Endothelial cell of umbilical vein (primary cell): ENCODE results near the gene LRRTM3. TPM values are rescaled to one million over a fixed set of nuclear protein-coding genes. Genes with fewer than 3 reads are reported as not detected.

ENCODE experiments used
- BruUV-seq: library from RNA; stranded (reverse); fragments of 400-500 nt; replicated peaks from 2 replicates; lab custom pipeline; 2021; lab: Mats Ljungman, UMichigan
- CTCF ChIA-PET: fragments of 300-600, 350-600 bp; sonication (Branson Sonifier 250); formaldehyde crosslinking; loops from one replicate; lab custom pipeline; 2021; ENCODE audit warnings: antibody characterized with exemption, inconsistent platforms; lab: Charles Lee
- POLR2A ChIA-PET: fragments of 300-600, 350-600 bp; sonication (Branson Sonifier 250); formaldehyde crosslinking; loops from one replicate; lab custom pipeline; 2021; ENCODE audit warnings: antibody characterized with exemption, inconsistent platforms; lab: Charles Lee
- DNase-seq: peaks from one replicate; pipeline ENCODE4 v3.0.0-alpha.2; 2011; ENCODE audit warnings: low read depth, low spot score
- FAIRE-seq: peaks from 2 replicates; lab custom pipeline; 2011; peaks lifted over from hg19 to GRCh38; lab: Jason Lieb, UNC
- H2AFZ ChIP-seq: 2 replicates; pipeline ENCODE4 v1.6.0; 2012; ENCODE audit warnings: low read depth, low read length, control low read depth, inconsistent platforms
- H3K27ac ChIP-seq: 2 replicates; pipeline ENCODE4 v1.5.1; 2011; ENCODE audit warnings: low read depth, mild to moderate bottlenecking, control low read depth, low read length, moderate library complexity; ENCODE audit not compliant: insufficient read depth
- H3K27me3 ChIP-seq, 2 experiments: 2 replicates each; pipeline versions ENCODE4 v1.6.0 to v1.6.1; 2011; ENCODE audit warnings: low read length in 2 of 2, mixed read lengths in 1 of 2; ENCODE audit not compliant: control insufficient read depth in 2 of 2, insufficient read depth in 2 of 2
- H3K36me3 ChIP-seq, 2 experiments: 2 replicates in 1 of 2; 3 replicates in 1 of 2; pipeline ENCODE4 v1.5.1; 2011; ENCODE audit warnings: low read length in 2 of 2, mild to moderate bottlenecking in 1 of 2, moderate library complexity in 1 of 2; ENCODE audit not compliant: control insufficient read depth in 2 of 2, insufficient read depth in 2 of 2; ENCODE audit errors: extremely low read depth in 1 of 2
- H3K4me1 ChIP-seq: 3 replicates; pipeline ENCODE4 v1.5.1; 2011; ENCODE audit warnings: mild to moderate bottlenecking, low read length; ENCODE audit not compliant: control insufficient read depth, insufficient read depth; ENCODE audit errors: extremely low read depth
- H3K4me2 ChIP-seq: 2 replicates; pipeline ENCODE4 v1.6.1; 2011; ENCODE audit warnings: low read length, control low read depth, mixed read lengths; ENCODE audit not compliant: insufficient read depth
- H3K4me3 ChIP-seq, 3 experiments: fragments of 200-600 bp in 1 of 3; sonication (generic), shearing (Covaris generic) in 1 of 3; replicated peaks in 1 of 3; 2 replicates each; pipeline ENCODE4 v1.5.1; 2011 to 2016; ENCODE audit warnings: control low read depth in 3 of 3, low read length in 3 of 3, mild to moderate bottlenecking in 2 of 3, inconsistent platforms in 1 of 3, low read depth in 1 of 3, moderate library complexity in 1 of 3; ENCODE audit not compliant: insufficient read depth in 1 of 3
- H3K79me2 ChIP-seq: 2 replicates; pipeline ENCODE4 v1.6.0; 2012; ENCODE audit warnings: low read length, inconsistent platforms; ENCODE audit not compliant: control insufficient read depth, insufficient read depth
- H3K9ac ChIP-seq: replicated peaks from 2 replicates; pipeline ENCODE3; 2011; ENCODE audit warnings: low read length, control low read depth; ENCODE audit not compliant: insufficient read depth; ENCODE audit errors: extremely low read depth
- H3K9me1 ChIP-seq: replicated peaks from 3 replicates; pipeline ENCODE4 v1.6.0; 2011; ENCODE audit warnings: mild to moderate bottlenecking, low read length; ENCODE audit not compliant: control insufficient read depth, insufficient read depth; ENCODE audit errors: extremely low read depth
- H3K9me3 ChIP-seq: replicated peaks from 2 replicates; pipeline ENCODE4 v1.5.1; 2012; ENCODE audit warnings: low read length, inconsistent platforms; ENCODE audit not compliant: control insufficient read depth, insufficient read depth
- H4K20me1 ChIP-seq: replicated peaks from 2 replicates; pipeline ENCODE3; 2011; ENCODE audit warnings: mild to moderate bottlenecking, low read length; ENCODE audit not compliant: control insufficient read depth, insufficient read depth; ENCODE audit errors: extremely low read depth
- EZH2 ChIP-seq: IDR thresholded peaks from 2 replicates; pipeline ENCODE4 v1.6.1; 2012; ENCODE audit warnings: borderline replicate concordance, low read depth, mild to moderate bottlenecking, moderate library complexity, low read length, inconsistent platforms; ENCODE audit not compliant: severe bottlenecking
- FOS ChIP-seq: IDR thresholded peaks from 2 replicates; pipeline ENCODE4 v1.6.1; 2011; ENCODE audit warnings: mild to moderate bottlenecking, low read length, moderate library complexity, borderline replicate concordance; ENCODE audit not compliant: insufficient read depth
- GATA2 ChIP-seq: IDR thresholded peaks from 2 replicates; pipeline ENCODE4 v1.7.0; 2011; ENCODE audit warnings: low read depth, mild to moderate bottlenecking, moderate library complexity, mixed read lengths, low read length; ENCODE audit not compliant: insufficient read length, insufficient read depth
- JUN ChIP-seq: IDR thresholded peaks from 2 replicates; pipeline ENCODE4 v1.6.1; 2011; ENCODE audit warnings: borderline replicate concordance, low read depth; ENCODE audit not compliant: insufficient read length, insufficient read depth
- MYC ChIP-seq: IDR thresholded peaks from one replicate; pipeline ENCODE4 v1.6.1; 2011; ENCODE audit warnings: mild to moderate bottlenecking, low read depth, low read length
- POLR2A ChIP-seq: IDR thresholded peaks from 2 replicates; pipeline ENCODE4 v1.6.1; 2012; ENCODE audit warnings: low read depth, mild to moderate bottlenecking, control low read depth, low read length
- POLR2AphosphoS5 ChIP-seq: IDR thresholded peaks from 2 replicates; pipeline ENCODE4 v1.6.1; 2012; ENCODE audit warnings: low read depth, mild to moderate bottlenecking, control low read depth, low read length, moderate library complexity; ENCODE audit not compliant: insufficient read depth
- dilution Hi-C: fragments of 300-500 bp; cut with MboI; formaldehyde crosslinking; loops from one replicate; pipeline ENCODE4 v1.15.0; 2019; ENCODE audit warnings: low sequenced_read_pairs; ENCODE audit not compliant: extremely low pct_ligation_motif_present
- intact Hi-C: fragments of 100-400 bp; cut with micrococcal nuclease; formaldehyde crosslinking; loops from one replicate; pipeline ENCODE4 v1.10.0; 2022
- polyA plus RNA-seq, 4 experiments: library from polyadenylated mRNA; depleted of rRNA in 3 of 4; stranded (reverse) in 3 of 4; unstranded in 1 of 4; fragments of >200 nt; gene quantifications; 2 replicates each; pipeline versions ENCODE4 v1.2.1 to v1.2.3, GENCODE V29; 2011 to 2012; ENCODE audit warnings: missing spikeins in 1 of 4
- total RNA-seq: library from RNA; stranded (reverse); gene quantifications from 2 replicates; pipeline ENCODE4 v1.2.3, GENCODE V29; 2021
- TF ChIP-seq, protein P1 (sequence below), 2 donors: IDR thresholded peaks; 1 replicate in 1 of 2; 2 replicates in 1 of 2; pipeline ENCODE4 v1.5.1; 2011; ENCODE audit warnings: low read length in 2 of 2, mild to moderate bottlenecking in 2 of 2, moderate library complexity in 2 of 2, control low read depth in 1 of 2, inconsistent platforms in 1 of 2, low read depth in 1 of 2; ENCODE audit not compliant: insufficient read depth in 1 of 2; ENCODE audit errors: extremely low read depth in 1 of 2
- TF ChIP-seq, protein P2 (sequence below): IDR thresholded peaks from 2 replicates; pipeline ENCODE4 v1.6.1; 2011; ENCODE audit not compliant: insufficient read depth, insufficient read length

The LRRTM3 gene
- total and polyA plus RNA-seq, 2 donors (not counting 3 experiments of a cell fraction or from before 2014, with no cell fraction given), result not detected

DNA sequence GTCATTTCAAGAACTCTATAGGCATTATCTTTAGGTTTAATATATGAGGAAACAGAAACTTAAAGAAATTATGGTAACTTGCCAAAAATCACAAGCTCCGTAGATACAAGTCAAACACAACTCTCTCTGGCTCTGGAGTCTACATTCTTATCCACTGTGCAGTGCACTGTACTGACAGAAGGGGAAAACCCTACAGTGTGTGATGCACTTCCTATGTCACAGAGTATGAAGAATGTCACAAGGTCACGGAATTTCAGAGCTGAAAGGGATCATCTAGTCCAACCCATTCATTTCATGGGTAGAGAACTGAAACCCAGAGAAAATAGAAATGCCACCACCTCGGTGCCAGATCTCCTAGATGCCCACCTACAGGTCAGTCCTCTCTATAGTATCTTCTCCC lies 86.1 kb downstream of the LRRTM3 start:
- H3K4me2 ChIP-seq, result no peak overlapping the region
- no peak overlapping the region for H3K4me3 ChIP-seq
- DNase-seq (no peak), FAIRE-seq (no peak)
- H3K79me2 ChIP-seq, result no peaks in the 10 kb centered on the region
- H2AFZ ChIP-seq, result no peak overlapping the region
- H4K20me1 ChIP-seq, result no peaks in the 10 kb centered on the region
- no peaks in the 10 kb centered on the region for H3K36me3 ChIP-seq
- H3K27me3 ChIP-seq, result no peaks in the 10 kb centered on the region
- H3K9me3 ChIP-seq, result no peaks in the 10 kb centered on the region
- H3K9ac ChIP-seq, result no peak overlapping the region
- no peaks in the 10 kb centered on the region for H3K4me1 ChIP-seq
- ChIA-PET CTCF (no interaction called here), POLR2A (no interaction called here)
- no peak overlapping the region for H3K27ac ChIP-seq
- no TSS peak for BruUV-seq
- intact Hi-C loops (no loop called here), dilution Hi-C loops (no loop called here)
- no peaks in the 10 kb centered on the region for H3K9me1 ChIP-seq
- no peak for TF ChIP-seq JUN
- no peak for TF ChIP-seq POLR2AphosphoS5
- TF ChIP-seq EZH2, result no peak
- TF ChIP-seq, protein P1, sequence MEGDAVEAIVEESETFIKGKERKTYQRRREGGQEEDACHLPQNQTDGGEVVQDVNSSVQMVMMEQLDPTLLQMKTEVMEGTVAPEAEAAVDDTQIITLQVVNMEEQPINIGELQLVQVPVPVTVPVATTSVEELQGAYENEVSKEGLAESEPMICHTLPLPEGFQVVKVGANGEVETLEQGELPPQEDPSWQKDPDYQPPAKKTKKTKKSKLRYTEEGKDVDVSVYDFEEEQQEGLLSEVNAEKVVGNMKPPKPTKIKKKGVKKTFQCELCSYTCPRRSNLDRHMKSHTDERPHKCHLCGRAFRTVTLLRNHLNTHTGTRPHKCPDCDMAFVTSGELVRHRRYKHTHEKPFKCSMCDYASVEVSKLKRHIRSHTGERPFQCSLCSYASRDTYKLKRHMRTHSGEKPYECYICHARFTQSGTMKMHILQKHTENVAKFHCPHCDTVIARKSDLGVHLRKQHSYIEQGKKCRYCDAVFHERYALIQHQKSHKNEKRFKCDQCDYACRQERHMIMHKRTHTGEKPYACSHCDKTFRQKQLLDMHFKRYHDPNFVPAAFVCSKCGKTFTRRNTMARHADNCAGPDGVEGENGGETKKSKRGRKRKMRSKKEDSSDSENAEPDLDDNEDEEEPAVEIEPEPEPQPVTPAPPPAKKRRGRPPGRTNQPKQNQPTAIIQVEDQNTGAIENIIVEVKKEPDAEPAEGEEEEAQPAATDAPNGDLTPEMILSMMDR (IDR thresholded peaks at IDR 0.05; ENCODE audit: extremely low read depth in 1 of 2, insufficient read depth in 1 of 2, low read depth in 1 of 2, low read length in 2 of 2), result no peak
- TF ChIP-seq, protein P2, sequence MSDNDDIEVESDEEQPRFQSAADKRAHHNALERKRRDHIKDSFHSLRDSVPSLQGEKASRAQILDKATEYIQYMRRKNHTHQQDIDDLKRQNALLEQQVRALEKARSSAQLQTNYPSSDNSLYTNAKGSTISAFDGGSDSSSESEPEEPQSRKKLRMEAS, result no peak
- no peak for TF ChIP-seq FOS
- TF ChIP-seq POLR2A, result no peak
- no peak for TF ChIP-seq MYC
- TF ChIP-seq GATA2, result no peak
